HG03520 (cell line): ENCODE data around the gene RASL10B.
"Not testable (repeated sequence)": the region's sequence is repeated elsewhere in the genome, so short reads cannot be mapped to it uniquely, and the experiment has no call there.

Experiments used
- ATAC-seq: cut with Tn5 transposase; IDR thresholded peaks from one replicate; pipeline ENCODE4 v1.9.1; 2021; ENCODE audit warnings: mild to moderate bottlenecking, moderate library complexity; ENCODE audit not compliant: unreplicated experiment

Gene RASL10B, protein sequence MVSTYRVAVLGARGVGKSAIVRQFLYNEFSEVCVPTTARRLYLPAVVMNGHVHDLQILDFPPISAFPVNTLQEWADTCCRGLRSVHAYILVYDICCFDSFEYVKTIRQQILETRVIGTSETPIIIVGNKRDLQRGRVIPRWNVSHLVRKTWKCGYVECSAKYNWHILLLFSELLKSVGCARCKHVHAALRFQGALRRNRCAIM

DNA sequence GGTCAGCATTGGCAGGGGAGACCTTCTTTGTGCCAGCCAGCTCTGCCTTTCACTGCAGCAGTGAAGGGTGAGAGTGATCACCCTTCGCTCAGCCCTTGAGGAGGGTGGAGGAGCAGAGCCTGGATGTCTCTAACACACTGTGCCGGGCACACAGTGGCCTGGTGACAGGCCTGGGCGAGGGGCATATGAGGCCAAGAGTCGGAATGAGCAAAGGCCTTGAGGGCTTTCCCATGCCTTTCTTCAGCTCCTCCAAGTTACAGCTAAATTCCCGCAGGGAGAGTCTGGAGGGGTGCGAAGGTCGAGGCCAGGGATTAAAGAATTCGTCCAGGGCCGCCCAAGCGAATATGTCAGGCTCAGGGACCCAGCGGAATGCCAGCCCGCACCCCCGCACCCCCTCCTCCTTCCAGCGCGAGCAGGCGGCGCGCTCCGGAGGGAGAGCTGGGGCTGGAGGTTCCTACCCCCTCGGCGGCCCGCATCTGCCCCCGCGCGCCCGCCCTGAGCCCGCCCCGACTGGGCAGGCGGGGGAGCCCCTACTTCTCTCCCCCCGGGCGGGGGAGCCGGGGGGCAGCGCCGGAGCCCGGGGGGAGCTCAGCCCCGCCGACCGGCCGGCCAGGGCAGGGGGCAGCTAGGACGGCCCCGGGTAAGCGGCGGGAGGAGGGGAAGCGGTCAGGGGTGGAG lies at the start of gene RASL10B:
TSS of gene RASL10B (plus strand) at position 401 of the 678 bp plus-strand sequence. CDS start 3,546 bp downstream, outside the sequence.
- ATAC-seq: no peak

- no peak for ATAC-seq
These were observed 47.8 kb upstream of the RASL10B start for GRCh38 chr17:35683591-35683990.

DNA sequence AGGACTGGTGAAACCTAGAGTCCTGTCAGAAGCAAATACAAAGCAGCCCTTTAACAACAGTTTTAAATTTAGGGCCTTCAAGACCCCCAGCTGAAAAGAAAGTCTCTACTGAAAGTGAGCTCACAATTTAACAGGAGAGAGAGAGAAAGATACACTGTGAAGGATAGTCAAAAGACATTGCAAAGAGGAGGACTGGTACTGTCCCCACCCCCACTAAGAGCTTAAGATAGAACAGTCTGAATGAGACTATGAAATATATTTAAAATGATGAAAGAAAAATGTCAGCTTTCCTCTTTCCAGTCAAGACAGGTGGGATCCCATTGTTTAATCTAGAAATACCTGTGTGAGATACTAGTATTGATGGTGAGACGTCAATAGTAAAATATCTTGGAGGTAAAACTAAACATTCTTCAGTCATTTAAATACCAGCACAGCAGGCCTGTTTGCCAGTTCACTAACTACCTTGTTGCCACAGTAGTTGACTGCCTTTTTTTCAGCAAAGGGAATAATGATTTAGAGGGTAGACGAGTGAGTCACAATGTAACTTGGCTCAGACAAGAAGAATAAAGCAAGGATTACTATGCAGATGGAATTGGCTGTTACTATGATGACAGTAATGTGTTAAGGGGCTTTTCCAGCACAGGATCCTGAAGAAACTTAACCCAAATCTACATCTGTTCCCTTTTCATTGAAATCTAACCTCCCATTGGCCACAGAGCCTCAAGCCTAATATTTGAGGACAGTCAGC lies 47.2 kb upstream of the RASL10B start:
- ATAC-seq: no peak

GRCh38 chr17:35692512-35693210 lies 38.8 kb upstream of the RASL10B start:
- ATAC-seq: no peak

GRCh38 chr17:35693662-35694061 lies 37.8 kb upstream of the RASL10B start:
- no peak for ATAC-seq

DNA sequence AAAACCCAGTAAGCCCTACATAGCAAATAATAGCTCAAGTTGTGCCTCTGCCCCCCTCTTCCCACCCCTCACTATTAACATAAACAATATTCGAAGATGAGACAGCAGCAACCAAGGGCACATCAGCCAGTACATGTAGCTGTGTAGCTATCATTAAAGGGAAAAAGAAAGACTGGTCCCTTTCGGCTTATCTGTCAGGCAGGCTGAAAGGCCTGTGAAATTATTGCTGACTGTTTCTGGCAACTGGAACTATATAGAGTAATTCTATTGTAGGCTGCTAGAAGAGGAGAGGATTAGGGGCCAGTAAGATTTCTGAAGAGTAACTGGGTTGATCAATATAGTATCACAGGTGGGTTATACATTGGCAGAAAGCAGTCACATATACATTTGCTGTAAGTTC lies 36.5 kb upstream of the RASL10B start:
- ATAC-seq: no peak

DNA sequence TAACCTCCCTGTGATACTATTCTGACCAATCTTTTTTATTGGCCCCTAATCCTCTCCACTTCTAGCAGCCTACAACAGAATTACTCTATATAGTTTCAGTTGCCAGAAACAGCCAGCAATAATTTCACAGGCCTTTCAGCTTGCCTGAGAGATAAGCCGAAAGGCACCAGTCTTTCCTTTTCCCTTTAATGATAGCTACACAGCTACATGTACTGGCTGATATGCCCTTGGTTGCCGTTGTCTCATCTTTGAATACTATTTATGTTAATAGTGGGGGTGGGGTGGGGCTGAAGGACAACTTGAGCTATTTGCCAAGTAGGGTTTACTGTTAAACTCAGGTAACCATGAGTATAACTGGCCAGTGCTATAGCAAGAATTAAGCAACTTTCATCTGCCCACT lies 35.8 kb upstream of the RASL10B start:
- no peak for ATAC-seq

DNA sequence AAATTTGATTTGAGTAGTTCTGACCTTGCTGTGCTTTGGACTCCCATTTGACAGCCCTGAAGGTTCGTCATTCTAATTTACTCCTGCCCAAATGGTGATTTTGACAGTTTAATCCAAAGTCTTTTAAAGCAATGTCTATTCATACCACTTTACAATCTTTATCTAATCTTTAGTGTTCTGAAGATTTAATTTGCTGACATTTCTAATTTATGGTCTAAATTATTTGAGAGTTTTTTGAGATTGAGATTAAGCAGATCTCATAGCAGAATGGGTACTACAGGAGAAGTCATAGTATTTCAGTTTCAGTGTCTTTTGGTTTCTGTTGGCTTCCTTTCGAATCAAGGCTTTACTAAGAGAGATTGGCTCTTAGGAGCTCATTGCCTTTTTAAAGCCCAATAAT lies 32.6 kb upstream of the RASL10B start:
- no peak for ATAC-seq

- no peak for ATAC-seq
These were observed 31.3 kb upstream of the RASL10B start for GRCh38 chr17:35700150-35700549.

GRCh38 chr17:35701491-35701890 lies 29.9 kb upstream of the RASL10B start:
- ATAC-seq: no peak

- ATAC-seq: not testable (repeated sequence)
These were observed 28.1 kb upstream of the RASL10B start for GRCh38 chr17:35703308-35703707.

DNA sequence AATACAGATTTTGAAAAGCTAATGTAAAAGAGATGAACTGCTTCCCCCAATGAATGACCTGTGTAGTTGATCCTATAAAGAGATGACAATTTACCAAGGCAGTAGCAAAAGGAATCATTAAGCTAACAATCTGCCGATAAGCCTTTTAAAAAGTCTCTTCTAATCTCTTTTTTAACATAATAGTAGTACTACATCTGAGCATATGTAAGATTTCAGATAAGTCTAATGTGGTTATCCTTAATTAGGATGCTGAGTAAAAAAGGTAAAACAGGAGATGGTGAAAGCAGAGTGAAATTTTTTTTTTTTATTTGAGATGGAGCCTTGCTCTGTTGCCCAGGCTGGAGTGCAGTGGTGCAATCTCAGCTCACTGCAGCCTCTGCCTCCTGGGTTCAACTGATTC lies 26.2 kb upstream of the RASL10B start:
- ATAC-seq: no peak

DNA sequence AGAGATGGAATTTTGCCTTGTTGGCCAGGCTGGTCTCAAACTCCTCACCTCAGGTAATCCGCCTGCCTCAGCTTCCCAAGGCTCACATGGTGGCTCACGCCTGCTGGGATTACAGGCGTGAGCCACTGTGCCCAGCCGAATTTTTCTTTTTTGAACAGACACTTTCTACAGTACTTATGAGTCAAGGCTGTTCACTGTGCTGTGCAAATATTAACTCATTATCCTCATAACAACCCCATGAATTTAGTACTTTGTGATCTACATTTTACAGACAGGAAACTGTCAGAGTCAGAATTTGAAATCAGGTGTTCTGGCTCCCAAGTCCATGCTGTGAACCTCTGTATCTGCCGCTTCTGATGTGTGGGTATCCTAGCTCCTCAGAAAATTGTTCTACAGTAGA lies 25.7 kb upstream of the RASL10B start:
- no peak for ATAC-seq

DNA sequence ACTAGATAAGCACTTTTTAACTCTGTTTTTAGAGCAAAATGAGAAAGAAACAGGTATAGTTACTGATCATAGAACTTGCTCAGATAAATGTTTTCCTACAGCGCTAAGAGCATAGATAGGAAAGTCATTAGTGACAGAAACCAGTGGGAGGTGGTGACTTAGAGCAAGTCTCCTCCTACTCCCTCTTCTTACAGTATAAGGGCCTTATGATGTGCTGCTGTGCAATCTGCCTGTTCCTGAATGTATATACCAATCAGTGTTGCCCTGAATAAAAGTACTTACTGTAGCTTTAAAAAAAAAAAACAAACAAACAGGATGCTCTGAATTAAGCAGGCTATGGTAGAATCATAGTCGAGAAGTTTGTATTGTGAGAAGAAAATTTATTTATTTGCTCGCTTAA lies 23.3 kb upstream of the RASL10B start:
- no peak for ATAC-seq

DNA sequence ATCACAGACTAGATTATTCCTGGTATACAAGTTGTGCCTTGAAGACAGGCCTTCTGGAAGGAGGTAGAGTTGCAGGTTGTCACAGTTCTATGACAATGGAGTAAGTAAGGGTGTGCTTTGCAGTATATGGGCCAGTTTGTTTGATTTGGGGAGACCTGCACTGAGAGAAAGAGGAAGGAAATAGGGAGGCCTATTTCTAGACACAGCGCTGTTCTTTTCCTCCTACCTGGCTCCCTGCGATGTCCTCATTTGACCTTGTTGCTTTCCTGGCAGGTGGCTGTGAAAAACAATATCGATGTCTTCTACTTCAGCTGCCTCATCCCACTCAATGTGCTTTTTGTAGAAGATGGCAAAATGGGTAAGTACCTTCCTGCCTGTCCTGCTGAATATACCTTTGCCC lies 22.5 kb upstream of the RASL10B start:
- no peak for ATAC-seq

DNA sequence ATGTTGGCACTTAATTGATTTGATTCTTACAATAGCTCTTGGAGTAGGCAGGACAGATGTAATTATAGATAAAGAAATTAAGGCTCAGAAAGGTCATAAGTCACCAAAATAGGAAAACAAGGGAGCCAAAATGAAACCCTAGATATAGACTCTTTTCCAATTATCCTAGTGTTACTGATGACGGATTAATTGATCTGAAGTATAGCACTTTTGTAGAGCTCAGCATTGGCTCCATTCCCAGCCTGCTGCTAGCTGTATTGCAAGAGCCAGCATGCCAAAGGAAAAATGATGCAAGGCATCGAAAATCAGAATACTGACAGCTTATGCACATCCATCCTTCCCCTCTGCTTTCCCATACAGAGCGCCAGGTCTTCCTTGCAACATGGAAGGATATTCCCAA lies 21.6 kb upstream of the RASL10B start:
- ATAC-seq: no peak

DNA sequence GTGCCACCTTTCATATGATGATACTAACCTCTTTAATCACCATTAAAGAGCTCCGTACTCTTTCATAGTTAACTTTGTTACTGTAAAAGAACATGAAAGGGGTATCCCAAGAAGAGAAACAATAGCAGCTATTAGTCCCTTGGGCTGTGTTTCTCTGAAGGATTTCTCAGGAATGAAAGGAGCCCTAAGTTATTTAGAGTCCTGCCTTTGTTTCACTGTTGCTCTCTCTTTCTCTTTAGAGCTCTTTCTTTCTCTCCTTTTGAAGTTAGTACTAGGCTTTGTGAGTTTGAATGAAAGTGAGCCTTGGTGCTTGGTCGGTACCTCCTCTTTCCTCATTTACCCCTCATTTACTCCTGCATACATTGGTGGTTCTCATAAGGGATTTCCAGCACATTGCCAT lies 20.5 kb upstream of the RASL10B start:
- ATAC-seq: no peak

GRCh38 chr17:35713069-35713728 lies 18.2 kb upstream of the RASL10B start:
- no peak for ATAC-seq

- ATAC-seq: no peak
These were observed 16.5 kb upstream of the RASL10B start for GRCh38 chr17:35714988-35715387.

- ATAC-seq: no peak
These were observed 16.0 kb upstream of the RASL10B start for GRCh38 chr17:35715416-35715815.

- ATAC-seq: no peak
These were observed 15.3 kb upstream of the RASL10B start for GRCh38 chr17:35716173-35716572.
